Measurements from ENCODE around the gene SPARC.

SPARC gene

GRCh38 chr5:151679421-151680155 lies 7.1 kb downstream of the SPARC start:
- no peak for DNase-seq (ENCODE audit: low read depth)
- no peak overlapping the region for H3K4me3 ChIP-seq (ENCODE audit: low read length)
- TF ChIP-seq, protein P1, sequence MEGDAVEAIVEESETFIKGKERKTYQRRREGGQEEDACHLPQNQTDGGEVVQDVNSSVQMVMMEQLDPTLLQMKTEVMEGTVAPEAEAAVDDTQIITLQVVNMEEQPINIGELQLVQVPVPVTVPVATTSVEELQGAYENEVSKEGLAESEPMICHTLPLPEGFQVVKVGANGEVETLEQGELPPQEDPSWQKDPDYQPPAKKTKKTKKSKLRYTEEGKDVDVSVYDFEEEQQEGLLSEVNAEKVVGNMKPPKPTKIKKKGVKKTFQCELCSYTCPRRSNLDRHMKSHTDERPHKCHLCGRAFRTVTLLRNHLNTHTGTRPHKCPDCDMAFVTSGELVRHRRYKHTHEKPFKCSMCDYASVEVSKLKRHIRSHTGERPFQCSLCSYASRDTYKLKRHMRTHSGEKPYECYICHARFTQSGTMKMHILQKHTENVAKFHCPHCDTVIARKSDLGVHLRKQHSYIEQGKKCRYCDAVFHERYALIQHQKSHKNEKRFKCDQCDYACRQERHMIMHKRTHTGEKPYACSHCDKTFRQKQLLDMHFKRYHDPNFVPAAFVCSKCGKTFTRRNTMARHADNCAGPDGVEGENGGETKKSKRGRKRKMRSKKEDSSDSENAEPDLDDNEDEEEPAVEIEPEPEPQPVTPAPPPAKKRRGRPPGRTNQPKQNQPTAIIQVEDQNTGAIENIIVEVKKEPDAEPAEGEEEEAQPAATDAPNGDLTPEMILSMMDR (IDR thresholded peaks at IDR 0.05; ENCODE audit: insufficient read depth, low read depth, low read length, missing control alignments) = no peak

- no peak for DNase-seq (ENCODE audit: low read depth)
- H3K4me3 ChIP-seq (ENCODE audit: low read length) = no peak overlapping the region
- TF ChIP-seq, protein P1 (IDR thresholded peaks at IDR 0.05; ENCODE audit: insufficient read depth, low read depth, low read length, missing control alignments) = no peak
Observed at GRCh38 chr5:151678713-151679112, 8.0 kb downstream of the SPARC start.

DNA sequence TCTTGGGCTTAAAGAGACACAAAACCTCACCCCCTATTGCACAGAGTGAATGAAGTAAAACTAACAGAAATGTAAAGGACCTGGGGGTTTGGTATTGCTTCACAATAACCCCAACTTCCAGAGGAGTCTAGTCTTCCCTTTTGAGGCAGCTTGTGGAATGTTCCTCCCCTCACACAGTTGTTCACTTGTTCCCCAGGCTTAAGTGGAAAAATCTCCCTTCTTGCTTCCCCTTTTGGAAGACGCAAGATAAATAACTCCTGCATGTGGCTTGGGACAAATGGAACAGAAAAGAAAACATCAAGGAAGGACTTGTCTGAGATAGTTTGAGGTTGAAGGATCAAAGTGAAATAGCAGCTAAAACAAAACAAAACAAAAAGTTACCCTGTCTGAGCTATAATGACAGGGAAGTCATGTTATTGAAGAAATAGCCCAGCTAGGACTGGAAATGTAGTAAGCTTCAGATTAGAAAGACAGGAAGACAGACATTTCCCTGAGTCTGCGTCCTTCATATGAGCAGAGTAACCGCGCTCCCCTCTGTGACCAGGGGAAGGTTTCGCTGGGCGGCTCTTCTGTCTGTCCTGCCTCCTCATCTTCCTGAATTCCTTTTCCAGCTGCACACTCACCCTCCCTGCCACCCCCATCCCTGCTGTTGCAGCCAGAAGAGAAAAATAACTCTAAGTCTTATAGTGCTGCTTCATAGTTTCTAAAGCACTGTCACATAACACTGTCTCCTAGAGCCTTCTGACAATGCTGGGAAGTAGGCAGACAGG lies 8.8 kb downstream of the SPARC start:
- no peak for DNase-seq (ENCODE audit: low read depth)
- H3K4me3 ChIP-seq (ENCODE audit: low read length) = no peak overlapping the region
- TF ChIP-seq, protein P1 (IDR thresholded peaks at IDR 0.05; ENCODE audit: insufficient read depth, low read depth, low read length, missing control alignments) = no peak

DNA sequence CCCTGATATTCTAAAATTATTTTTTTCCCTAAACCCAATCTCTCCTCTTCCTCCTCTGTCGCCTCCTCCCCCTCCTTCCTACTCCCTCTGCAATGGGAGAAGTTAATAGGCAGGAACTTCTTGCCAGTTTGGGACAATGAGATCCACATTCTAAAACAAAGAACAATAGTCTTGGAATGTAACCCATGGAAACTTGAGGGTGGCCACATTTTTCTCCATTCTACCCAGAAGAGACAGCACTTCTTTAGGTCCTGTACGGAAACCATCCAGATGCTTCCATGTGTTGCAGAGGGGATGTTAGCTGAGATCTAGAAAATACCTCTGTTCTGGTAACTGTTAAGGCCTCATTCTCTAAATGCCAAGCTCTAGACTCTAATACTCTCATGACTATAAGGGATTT lies 10.0 kb downstream of the SPARC start:
- no peak overlapping the region for H3K4me3 ChIP-seq (ENCODE audit: low read length)
- DNase-seq (ENCODE audit: low read depth) = no peak
- TF ChIP-seq, protein P1 (IDR thresholded peaks at IDR 0.05; ENCODE audit: insufficient read depth, low read depth, low read length, missing control alignments) = no peak

DNA sequence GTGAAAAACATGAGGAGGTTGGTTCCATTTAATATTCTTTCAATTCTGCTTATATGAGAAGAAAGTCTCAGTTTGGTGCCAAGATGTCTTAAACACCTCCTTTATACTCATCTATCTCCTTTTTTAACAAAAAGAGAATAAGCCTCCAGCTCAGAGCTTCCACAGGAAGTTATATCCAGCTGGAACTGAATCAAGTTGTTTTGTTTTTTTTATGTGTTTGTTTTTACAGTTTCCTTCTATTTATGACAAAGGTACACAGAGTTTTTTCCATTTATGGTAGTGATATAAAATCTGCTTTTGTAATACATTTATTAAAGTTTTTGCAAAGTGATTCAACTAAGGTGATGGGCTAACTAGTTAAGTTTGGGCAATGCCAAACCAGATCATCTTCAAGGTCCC lies 10.4 kb downstream of the SPARC start:
- TF ChIP-seq, protein P1 (IDR thresholded peaks at IDR 0.05; ENCODE audit: insufficient read depth, low read depth, low read length, missing control alignments) = no peak
- DNase-seq (ENCODE audit: low read depth) = no peak
- no peak overlapping the region for H3K4me3 ChIP-seq (ENCODE audit: low read length)

DNA sequence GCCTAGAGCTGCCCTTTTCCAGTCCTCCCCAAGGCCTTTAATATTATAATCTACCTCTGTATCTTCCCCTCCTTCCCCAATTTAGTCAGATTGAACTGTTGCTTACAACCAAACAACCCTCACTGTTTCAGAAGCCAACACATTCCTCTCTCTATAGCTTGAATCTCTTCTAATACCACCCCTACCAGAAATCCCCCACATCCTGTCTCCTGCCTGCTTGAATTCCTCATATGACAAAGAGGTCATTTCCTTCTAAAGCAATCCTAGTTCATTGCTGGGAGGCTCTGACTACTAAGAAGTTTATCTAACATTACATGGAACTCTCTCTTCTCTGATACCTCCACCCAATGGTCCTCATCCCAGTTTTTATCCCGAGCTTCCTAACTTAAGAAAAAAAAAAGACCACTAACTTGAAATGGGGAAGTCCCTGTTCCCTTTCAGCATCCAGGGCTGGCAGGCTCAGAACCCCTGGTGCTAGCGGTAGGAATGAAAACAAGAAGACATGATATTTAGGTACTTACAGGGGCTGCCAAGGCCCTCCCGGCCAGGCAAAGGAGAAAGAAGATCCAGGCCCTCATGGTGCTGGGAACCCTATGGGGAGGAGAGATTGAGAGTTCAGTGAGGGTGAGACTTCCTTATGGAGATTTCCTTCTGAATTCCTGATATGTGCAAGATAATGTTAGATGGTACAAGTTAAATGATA lies 11.0 kb downstream of the SPARC start:
- no peak overlapping the region for H3K4me3 ChIP-seq (ENCODE audit: low read length)
- TF ChIP-seq, protein P1 (IDR thresholded peaks at IDR 0.05; ENCODE audit: insufficient read depth, low read depth, low read length, missing control alignments) = no peak
- no peak for DNase-seq (ENCODE audit: low read depth)
